ENCODE measurements around the gene LPXN.

DNA sequence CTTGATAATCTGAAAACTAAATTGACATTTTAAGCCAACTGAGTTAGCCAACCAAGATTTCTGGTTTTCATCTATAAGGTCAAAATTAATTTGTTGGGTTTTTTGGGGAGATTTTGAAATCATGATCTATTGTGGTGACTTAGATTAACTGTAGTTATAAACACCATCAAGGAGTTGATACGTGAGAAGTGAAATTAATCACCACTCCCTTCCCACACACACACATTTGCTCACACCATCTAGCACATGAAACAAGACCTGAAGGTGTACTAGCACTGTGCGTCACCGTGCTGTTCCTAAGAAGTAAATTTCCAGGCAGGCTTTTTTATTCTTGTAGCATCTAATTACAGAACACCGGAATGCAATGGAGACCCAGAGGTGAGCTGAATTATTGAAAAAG is 69.8 kb downstream of the LPXN start:
- TF ChIP-seq BHLHE40 (IDR thresholded peaks at IDR 0.05; ENCODE audit: borderline replicate concordance) (no peak), LEF1 (IDR thresholded peaks at IDR 0.05; ENCODE audit: borderline replicate concordance) (no peak), SUZ12 (IDR thresholded peaks at IDR 0.05) (no peak), FOXK2 (IDR thresholded peaks at IDR 0.05) (no peak), FOXA1 (IDR thresholded peaks at IDR 0.05) (no peak), ELF4 (IDR thresholded peaks at IDR 0.05) (no peak), NFRKB (IDR thresholded peaks at IDR 0.05) (no peak), SP1 (IDR thresholded peaks at IDR 0.05) (no peak)
- TF ChIP-seq, protein P1, sequence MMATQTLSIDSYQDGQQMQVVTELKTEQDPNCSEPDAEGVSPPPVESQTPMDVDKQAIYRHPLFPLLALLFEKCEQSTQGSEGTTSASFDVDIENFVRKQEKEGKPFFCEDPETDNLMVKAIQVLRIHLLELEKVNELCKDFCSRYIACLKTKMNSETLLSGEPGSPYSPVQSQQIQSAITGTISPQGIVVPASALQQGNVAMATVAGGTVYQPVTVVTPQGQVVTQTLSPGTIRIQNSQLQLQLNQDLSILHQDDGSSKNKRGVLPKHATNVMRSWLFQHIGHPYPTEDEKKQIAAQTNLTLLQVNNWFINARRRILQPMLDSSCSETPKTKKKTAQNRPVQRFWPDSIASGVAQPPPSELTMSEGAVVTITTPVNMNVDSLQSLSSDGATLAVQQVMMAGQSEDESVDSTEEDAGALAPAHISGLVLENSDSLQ (IDR thresholded peaks at IDR 0.05), result no peak

All from HEK293T (cell line).